Smooth muscle cell (in vitro differentiated cells): ENCODE results near the gene ZBTB20. TPM values are rescaled to one million over a fixed set of nuclear protein-coding genes. Genes with fewer than 3 reads are reported as not detected.

Source experiments
- DNase-seq: peaks from one replicate; lab custom pipeline; 2025; ENCODE audit not compliant: unreplicated experiment; lab: John Stamatoyannopoulos, UW
- H2AFZ ChIP-seq: fragments of 200-600 bp; sonication (generic); 2 replicates; pipeline ENCODE4 v1.6.0; 2016; ENCODE audit warnings: antibody characterized with exemption, low read depth, mild to moderate bottlenecking
- H3F3A ChIP-seq: fragments of 200-600 bp; sonication (generic); 2 replicates; pipeline ENCODE4 v1.6.0; 2017; ENCODE audit warnings: antibody characterized with exemption, low read depth
- H3K27ac ChIP-seq: fragments of 200-600 bp; sonication (generic); 2 replicates; pipeline ENCODE4 v1.5.1; 2016; ENCODE audit warnings: low read depth, mild to moderate bottlenecking
- H3K27me3 ChIP-seq: fragments of 200-600 bp; sonication (generic); 2 replicates; pipeline ENCODE4 v1.6.1; 2016; ENCODE audit warnings: low read depth, mild to moderate bottlenecking
- H3K36me3 ChIP-seq: fragments of 200-600 bp; sonication (generic); 2 replicates; pipeline ENCODE4 v1.5.1; 2016; ENCODE audit warnings: low read depth
- H3K4me1 ChIP-seq: fragments of 200-600 bp; sonication (generic); 2 replicates; pipeline ENCODE4 v1.5.1; 2016; ENCODE audit warnings: low read depth
- H3K4me2 ChIP-seq: fragments of 200-600 bp; sonication (generic); 2 replicates; pipeline ENCODE4 v1.6.0; 2016; ENCODE audit warnings: mild to moderate bottlenecking
- H3K4me3 ChIP-seq: fragments of 200-600 bp; sonication (generic); 2 replicates; pipeline ENCODE4 v1.5.1; 2016; ENCODE audit warnings: mild to moderate bottlenecking
- H3K79me2 ChIP-seq: fragments of 200-600 bp; sonication (generic); 2 replicates; pipeline ENCODE4 v1.6.0; 2016; ENCODE audit warnings: low read depth, mild to moderate bottlenecking
- H3K9ac ChIP-seq: fragments of 200-600 bp; sonication (generic); 2 replicates; pipeline ENCODE4 v1.6.0; 2016; ENCODE audit warnings: low read depth
- H3K9me3 ChIP-seq: fragments of 200-600 bp; sonication (generic); replicated peaks from 2 replicates; pipeline ENCODE4 v1.5.1; 2016; ENCODE audit warnings: low read depth
- H4K20me1 ChIP-seq: fragments of 200-600 bp; sonication (generic); 2 replicates; pipeline ENCODE4 v1.6.0; 2016; ENCODE audit warnings: low read depth
- CTCF ChIP-seq: fragments of 200-600 bp; sonication (generic); IDR thresholded peaks from 2 replicates; pipeline ENCODE4 v1.5.1; 2017; ENCODE audit warnings: borderline replicate concordance, mild to moderate bottlenecking, antibody characterized with exemption; ENCODE audit not compliant: insufficient read depth, poor library complexity, severe bottlenecking
- WGBS: methylation state at CpG from one replicate; pipeline ENCODE4 v1.1.7; 2016; ENCODE audit warnings: low lambda C conversion rate; 5-methylcytosine and 5-hydroxymethylcytosine counted together
- polyA plus RNA-seq: library from polyadenylated mRNA; unstranded; fragments of >200 nt; fragmentation: Nextera tagmentation; extraction: Ambion mirVana; gene quantifications from 2 replicates; pipeline ENCODE4 v1.2.1, GENCODE V29; 2016
- total RNA-seq: library from RNA; depleted of rRNA; stranded (reverse); fragments of >200 nt; gene quantifications from 2 replicates; pipeline ENCODE4 v1.2.3, GENCODE V29; 2014

ZBTB20 gene
- total and polyA plus RNA-seq, 2 experiments from 2014 or later, result 4.9 to 6.8 TPM

DNA sequence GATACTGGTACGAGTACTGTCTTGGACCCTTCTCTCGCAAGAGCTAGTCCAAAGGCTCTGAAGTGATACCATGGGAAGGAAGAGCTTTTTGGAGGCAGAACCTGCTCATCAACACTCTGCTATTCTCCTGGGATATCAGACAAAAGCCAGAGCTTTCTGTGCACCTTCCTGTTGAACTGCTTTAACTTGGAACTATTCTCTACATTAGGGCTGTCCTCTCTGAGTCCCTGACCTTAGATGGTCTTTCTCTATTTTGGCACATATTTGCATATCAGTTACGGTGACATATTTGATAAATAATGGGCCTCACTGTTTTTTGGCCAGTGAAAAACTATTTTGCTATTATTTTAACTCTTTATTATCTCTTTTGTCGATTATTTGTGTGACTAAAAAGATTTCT lies 706.4 kb downstream of the ZBTB20 start:
- DNase-seq, result no peak
- no peak overlapping the region for H2AFZ ChIP-seq
- no peak overlapping the region for H3K4me3 ChIP-seq
- no peak overlapping the region for H3K9ac ChIP-seq
- no peaks in the 10 kb centered on the region for H3F3A ChIP-seq
- peaks cover 14% of the 10 kb centered on the region for H4K20me1 ChIP-seq
- no peaks in the 10 kb centered on the region for H3K9me3 ChIP-seq
- H3K27ac ChIP-seq, result no peak overlapping the region
- 92% methylated on average over 4 of the region's 4 CpGs for WGBS
- no peaks in the 10 kb centered on the region for H3K27me3 ChIP-seq
- H3K36me3 ChIP-seq, result no peaks in the 10 kb centered on the region
- no peaks in the 10 kb centered on the region for H3K4me1 ChIP-seq
- no peak overlapping the region for H3K4me2 ChIP-seq
- H3K79me2 ChIP-seq, result no peaks in the 10 kb centered on the region
- TF ChIP-seq CTCF, result no peak

GRCh38 chr3:114439284-114439683 lies 707.8 kb downstream of the ZBTB20 start:
- no peak for TF ChIP-seq CTCF
- Histone ChIP-seq H3F3A (no peaks in the 10 kb centered on the region), H2AFZ (no peak overlapping the region), H3K9ac (no peak overlapping the region), H3K4me1 (no peaks in the 10 kb centered on the region), H3K4me3 (no peak overlapping the region), H3K79me2 (no peaks in the 10 kb centered on the region), H4K20me1 (peaks cover 10% of the 10 kb centered on the region), H3K36me3 (no peaks in the 10 kb centered on the region), H3K27me3 (no peaks in the 10 kb centered on the region), H3K4me2 (no peak overlapping the region), H3K27ac (no peak overlapping the region), H3K9me3 (no peaks in the 10 kb centered on the region)
- no peak for DNase-seq
- 89% methylated on average over 1 of the region's 1 CpG for WGBS

DNA sequence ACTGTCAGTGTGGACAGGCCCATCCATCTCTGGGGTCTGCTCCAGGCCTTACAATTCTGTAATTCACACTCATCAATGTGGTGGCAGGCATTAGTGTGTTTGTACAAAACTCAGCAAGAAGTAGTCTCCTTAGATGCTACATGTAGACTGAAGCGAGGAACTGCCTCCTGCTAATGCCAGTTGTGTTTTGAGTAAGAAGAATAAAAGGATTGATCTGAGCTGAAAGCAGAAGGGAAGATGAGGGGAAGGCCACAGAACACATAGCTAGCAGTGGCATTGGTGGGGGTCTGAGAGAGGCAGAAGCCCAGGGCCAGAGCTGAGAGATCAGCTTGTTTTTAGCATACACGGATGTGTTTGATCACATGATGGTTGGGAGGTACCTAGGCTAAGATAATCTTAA lies 709.2 kb downstream of the ZBTB20 start:
- Histone ChIP-seq H3K27me3 (no peaks in the 10 kb centered on the region), H4K20me1 (peaks cover 10% of the 10 kb centered on the region), H3K4me1 (no peaks in the 10 kb centered on the region), H3K9ac (no peak overlapping the region), H3K36me3 (no peaks in the 10 kb centered on the region), H2AFZ (no peak overlapping the region), H3K79me2 (no peaks in the 10 kb centered on the region), H3K4me3 (no peak overlapping the region), H3K27ac (no peak overlapping the region), H3K9me3 (no peaks in the 10 kb centered on the region), H3F3A (no peaks in the 10 kb centered on the region), H3K4me2 (no peak overlapping the region)
- 92% methylated on average over 2 of the region's 2 CpGs for WGBS
- no peak for DNase-seq
- TF ChIP-seq CTCF, result no peak

- Histone ChIP-seq H2AFZ (no peak overlapping the region), H4K20me1 (peaks cover 5% of the 10 kb centered on the region), H3K4me3 (no peak overlapping the region), H3K27ac (no peak overlapping the region), H3K79me2 (no peaks in the 10 kb centered on the region), H3K4me1 (no peaks in the 10 kb centered on the region), H3F3A (no peaks in the 10 kb centered on the region), H3K27me3 (no peaks in the 10 kb centered on the region), H3K9me3 (no peaks in the 10 kb centered on the region), H3K4me2 (no peak overlapping the region), H3K36me3 (no peaks in the 10 kb centered on the region), H3K9ac (no peak overlapping the region)
- no peak for DNase-seq
- WGBS, result 66% methylated on average over 2 of the region's 2 CpGs
- TF ChIP-seq CTCF, result no peak
Measured at GRCh38 chr3:114436182-114436581, 710.9 kb downstream of the ZBTB20 start.
